ENCODE measurements around the gene AGBL4. TPM values are rescaled to one million over a fixed set of nuclear protein-coding genes. Genes with fewer than 3 reads are reported as not detected.

Gene AGBL4
- total RNA-seq, 3 donors from 2014 or later = 0.46 to 0.57 TPM; not detected in 1

- no peak for TF ChIP-seq CTCF (IDR thresholded peaks at IDR 0.05)
- no peak for DNase-seq
- intact Hi-C loops (cut with DNase I, micrococcal nuclease) = no loop called here
- Histone ChIP-seq H3K4me3 (no peak overlapping the region), H3K9me3 (no peaks in the 10 kb centered on the region), H3K36me3 (ENCODE audit: low read depth) (no peaks in the 10 kb centered on the region), H3K4me1 (ENCODE audit: low read depth) (no peaks in the 10 kb centered on the region)
- ATAC-seq = no peak
Observed at GRCh38 chr1:48572134-48572533, 1451.6 kb downstream of the AGBL4 start.

GRCh38 chr1:48571303-48571987, 1452.3 kb downstream of the AGBL4 start:
- H3K36me3 ChIP-seq (ENCODE audit: low read depth) = no peaks in the 10 kb centered on the region
- TF ChIP-seq CTCF (IDR thresholded peaks at IDR 0.05) = no peak
- no peaks in the 10 kb centered on the region for H3K9me3 ChIP-seq
- DNase-seq (no peak), ATAC-seq (no peak)
- H3K4me3 ChIP-seq = no peak overlapping the region
- no peaks in the 10 kb centered on the region for H3K4me1 ChIP-seq (ENCODE audit: low read depth)
- intact Hi-C loops (cut with DNase I, micrococcal nuclease) = no loop called here

GRCh38 chr1:48570568-48570967, 1453.2 kb downstream of the AGBL4 start:
- intact Hi-C loops (cut with DNase I, micrococcal nuclease) = no loop called here
- no peaks in the 10 kb centered on the region for H3K9me3 ChIP-seq
- no peak overlapping the region for H3K4me3 ChIP-seq
- H3K4me1 ChIP-seq (ENCODE audit: low read depth) = no peaks in the 10 kb centered on the region
- H3K36me3 ChIP-seq (ENCODE audit: low read depth) = no peaks in the 10 kb centered on the region
- no peak for ATAC-seq
- no peak for DNase-seq
- no peak for TF ChIP-seq CTCF (IDR thresholded peaks at IDR 0.05)

- DNase-seq (no peak), ATAC-seq (no peak)
- H3K9me3 ChIP-seq = no peaks in the 10 kb centered on the region
- no peaks in the 10 kb centered on the region for H3K36me3 ChIP-seq (ENCODE audit: low read depth)
- TF ChIP-seq CTCF (IDR thresholded peaks at IDR 0.05) = no peak
- intact Hi-C loops (cut with DNase I, micrococcal nuclease) = no loop called here
- no peaks in the 10 kb centered on the region for H3K4me1 ChIP-seq (ENCODE audit: low read depth)
- no peak overlapping the region for H3K4me3 ChIP-seq
Observed at GRCh38 chr1:48568501-48568900, 1455.3 kb downstream of the AGBL4 start.

- Histone ChIP-seq H3K36me3 (ENCODE audit: low read depth) (no peaks in the 10 kb centered on the region), H3K4me1 (ENCODE audit: low read depth) (no peaks in the 10 kb centered on the region), H3K4me3 (no peak overlapping the region), H3K9me3 (no peaks in the 10 kb centered on the region)
- no peak for DNase-seq
- no peak for TF ChIP-seq CTCF (IDR thresholded peaks at IDR 0.05)
- ATAC-seq = no peak
- intact Hi-C loops (cut with DNase I, micrococcal nuclease) = no loop called here
Observed at GRCh38 chr1:48566492-48566891, 1457.3 kb downstream of the AGBL4 start.

- DNase-seq (no peak), ATAC-seq (no peak)
- Histone ChIP-seq H3K4me1 (ENCODE audit: low read depth) (no peaks in the 10 kb centered on the region), H3K4me3 (no peak overlapping the region), H3K36me3 (ENCODE audit: low read depth) (no peaks in the 10 kb centered on the region), H3K9me3 (no peaks in the 10 kb centered on the region)
- TF ChIP-seq CTCF (IDR thresholded peaks at IDR 0.05) = no peak
- intact Hi-C loops (cut with DNase I, micrococcal nuclease) = no loop called here
Observed at GRCh38 chr1:48563021-48563420, 1460.7 kb downstream of the AGBL4 start.
